Measurements from ENCODE around the gene ZNF143. TPM values are rescaled to one million over a fixed set of nuclear protein-coding genes. Genes with fewer than 3 reads are reported as not detected.

The ZNF143 gene
- total and polyA plus RNA-seq, 2 of the 13 experiments (the other 11 are each of a cell fraction or from before 2014, with no cell fraction given) = 22.4 to 35.6 TPM

DNA sequence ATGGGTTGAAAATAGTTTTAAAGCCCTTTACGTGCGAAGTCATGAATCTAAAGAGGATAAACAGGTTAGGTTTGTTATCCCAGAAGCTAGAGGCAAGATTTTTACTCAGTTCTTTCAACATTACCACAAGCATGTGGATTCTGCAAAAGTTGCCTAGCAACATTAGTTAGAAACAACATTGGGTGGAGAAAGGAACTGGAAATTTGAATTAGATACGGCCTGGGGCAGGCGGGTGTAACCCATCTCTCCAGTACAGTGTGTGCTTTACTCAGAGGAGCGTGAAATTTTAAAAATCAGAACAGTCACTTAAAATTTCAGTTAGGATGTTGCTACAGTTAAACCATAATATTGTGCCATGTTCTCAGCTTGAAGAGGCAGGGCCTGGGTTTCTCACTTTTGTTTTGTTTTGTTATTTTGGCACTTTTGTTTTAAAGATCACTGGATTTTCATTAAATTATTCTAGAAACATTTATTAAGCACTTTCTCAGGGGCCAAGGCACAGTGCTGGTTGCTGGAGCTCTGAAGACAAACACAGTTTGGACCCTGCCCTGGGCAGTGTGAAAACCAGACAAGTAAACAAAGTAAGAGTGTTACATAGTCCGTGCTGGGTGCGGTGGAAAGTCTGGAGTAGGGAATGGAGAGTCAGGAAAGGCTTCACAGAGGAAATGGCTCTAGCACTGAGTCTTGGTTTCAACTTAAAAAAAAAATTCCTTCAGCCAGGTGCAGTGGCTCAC lies 108.2 kb downstream of the ZNF143 start (continued):
- TF ChIP-seq CENPBD1 (CRISPR knock-in tag; IDR thresholded peaks at IDR 0.05; ENCODE audit: borderline replicate concordance, low read depth) = no peak
- TF ChIP-seq ZBTB38 (CRISPR knock-in tag; IDR thresholded peaks at IDR 0.05) = 0 out of 2 replicates have a peak, but pooled peaks have one; percentile 47
- peak; percentile 89 for TF ChIP-seq PHF21A (CRISPR knock-in tag; IDR thresholded peaks at IDR 0.05)
- no peak for TF ChIP-seq CBX1 (IDR thresholded peaks at IDR 0.05; ENCODE audit: low read depth)
- no peak for TF ChIP-seq ZNF343 (CRISPR knock-in tag; IDR thresholded peaks at IDR 0.05)
- peak; percentile 61; the same call in 1 of the 2 replicates for TF ChIP-seq TEF (CRISPR knock-in tag; IDR thresholded peaks at IDR 0.05)
- TF ChIP-seq TEAD3 (CRISPR knock-in tag; optimal IDR thresholded peaks at IDR 0.05; ENCODE audit: borderline replicate concordance) = peak; percentile 85
- TF ChIP-seq NPAS2 (CRISPR knock-in tag; IDR thresholded peaks at IDR 0.05; ENCODE audit: borderline replicate concordance) = no peak
- TF ChIP-seq, protein P1, sequence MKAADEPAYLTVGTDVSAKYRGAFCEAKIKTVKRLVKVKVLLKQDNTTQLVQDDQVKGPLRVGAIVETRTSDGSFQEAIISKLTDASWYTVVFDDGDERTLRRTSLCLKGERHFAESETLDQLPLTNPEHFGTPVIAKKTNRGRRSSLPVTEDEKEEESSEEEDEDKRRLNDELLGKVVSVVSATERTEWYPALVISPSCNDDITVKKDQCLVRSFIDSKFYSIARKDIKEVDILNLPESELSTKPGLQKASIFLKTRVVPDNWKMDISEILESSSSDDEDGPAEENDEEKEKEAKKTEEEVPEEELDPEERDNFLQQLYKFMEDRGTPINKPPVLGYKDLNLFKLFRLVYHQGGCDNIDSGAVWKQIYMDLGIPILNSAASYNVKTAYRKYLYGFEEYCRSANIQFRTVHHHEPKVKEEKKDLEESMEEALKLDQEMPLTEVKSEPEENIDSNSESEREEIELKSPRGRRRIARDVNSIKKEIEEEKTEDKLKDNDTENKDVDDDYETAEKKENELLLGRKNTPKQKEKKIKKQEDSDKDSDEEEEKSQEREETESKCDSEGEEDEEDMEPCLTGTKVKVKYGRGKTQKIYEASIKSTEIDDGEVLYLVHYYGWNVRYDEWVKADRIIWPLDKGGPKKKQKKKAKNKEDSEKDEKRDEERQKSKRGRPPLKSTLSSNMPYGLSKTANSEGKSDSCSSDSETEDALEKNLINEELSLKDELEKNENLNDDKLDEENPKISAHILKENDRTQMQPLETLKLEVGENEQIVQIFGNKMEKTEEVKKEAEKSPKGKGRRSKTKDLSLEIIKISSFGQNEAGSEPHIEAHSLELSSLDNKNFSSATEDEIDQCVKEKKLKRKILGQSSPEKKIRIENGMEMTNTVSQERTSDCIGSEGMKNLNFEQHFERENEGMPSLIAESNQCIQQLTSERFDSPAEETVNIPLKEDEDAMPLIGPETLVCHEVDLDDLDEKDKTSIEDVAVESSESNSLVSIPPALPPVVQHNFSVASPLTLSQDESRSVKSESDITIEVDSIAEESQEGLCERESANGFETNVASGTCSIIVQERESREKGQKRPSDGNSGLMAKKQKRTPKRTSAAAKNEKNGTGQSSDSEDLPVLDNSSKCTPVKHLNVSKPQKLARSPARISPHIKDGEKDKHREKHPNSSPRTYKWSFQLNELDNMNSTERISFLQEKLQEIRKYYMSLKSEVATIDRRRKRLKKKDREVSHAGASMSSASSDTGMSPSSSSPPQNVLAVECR (CRISPR knock-in tag; IDR thresholded peaks at IDR 0.05; ENCODE audit: borderline replicate concordance) = peak; percentile 44; the same call in 1 of the 2 replicates
- TF ChIP-seq, protein P2, sequence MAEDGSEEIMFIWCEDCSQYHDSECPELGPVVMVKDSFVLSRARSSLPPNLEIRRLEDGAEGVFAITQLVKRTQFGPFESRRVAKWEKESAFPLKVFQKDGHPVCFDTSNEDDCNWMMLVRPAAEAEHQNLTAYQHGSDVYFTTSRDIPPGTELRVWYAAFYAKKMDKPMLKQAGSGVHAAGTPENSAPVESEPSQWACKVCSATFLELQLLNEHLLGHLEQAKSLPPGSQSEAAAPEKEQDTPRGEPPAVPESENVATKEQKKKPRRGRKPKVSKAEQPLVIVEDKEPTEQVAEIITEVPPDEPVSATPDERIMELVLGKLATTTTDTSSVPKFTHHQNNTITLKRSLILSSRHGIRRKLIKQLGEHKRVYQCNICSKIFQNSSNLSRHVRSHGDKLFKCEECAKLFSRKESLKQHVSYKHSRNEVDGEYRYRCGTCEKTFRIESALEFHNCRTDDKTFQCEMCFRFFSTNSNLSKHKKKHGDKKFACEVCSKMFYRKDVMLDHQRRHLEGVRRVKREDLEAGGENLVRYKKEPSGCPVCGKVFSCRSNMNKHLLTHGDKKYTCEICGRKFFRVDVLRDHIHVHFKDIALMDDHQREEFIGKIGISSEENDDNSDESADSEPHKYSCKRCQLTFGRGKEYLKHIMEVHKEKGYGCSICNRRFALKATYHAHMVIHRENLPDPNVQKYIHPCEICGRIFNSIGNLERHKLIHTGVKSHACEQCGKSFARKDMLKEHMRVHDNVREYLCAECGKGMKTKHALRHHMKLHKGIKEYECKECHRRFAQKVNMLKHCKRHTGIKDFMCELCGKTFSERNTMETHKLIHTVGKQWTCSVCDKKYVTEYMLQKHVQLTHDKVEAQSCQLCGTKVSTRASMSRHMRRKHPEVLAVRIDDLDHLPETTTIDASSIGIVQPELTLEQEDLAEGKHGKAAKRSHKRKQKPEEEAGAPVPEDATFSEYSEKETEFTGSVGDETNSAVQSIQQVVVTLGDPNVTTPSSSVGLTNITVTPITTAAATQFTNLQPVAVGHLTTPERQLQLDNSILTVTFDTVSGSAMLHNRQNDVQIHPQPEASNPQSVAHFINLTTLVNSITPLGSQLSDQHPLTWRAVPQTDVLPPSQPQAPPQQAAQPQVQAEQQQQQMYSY (CRISPR knock-in tag; IDR thresholded peaks at IDR 0.05) = peak; percentile 99
- 0 out of 2 replicates have a peak, but pooled peaks have one; percentile 29 for TF ChIP-seq MLLT10 (CRISPR knock-in tag; IDR thresholded peaks at IDR 0.05)
- peak; percentile 60; the same call in 1 of the 2 replicates for TF ChIP-seq ZNF614 (CRISPR knock-in tag; IDR thresholded peaks at IDR 0.05; ENCODE audit: borderline replicate concordance)
- no peak for TF ChIP-seq ZMYM2 (CRISPR knock-in tag; IDR thresholded peaks at IDR 0.05)
- TF ChIP-seq ZSCAN31 (CRISPR knock-in tag; IDR thresholded peaks at IDR 0.05; ENCODE audit: low read depth) = peak; percentile 56; the same call in 1 of the 2 replicates
- peak; percentile 63; the same call in 1 of the 2 replicates for TF ChIP-seq TAF1 (CRISPR knock-in tag; IDR thresholded peaks at IDR 0.05)
- peak; percentile 99 for TF ChIP-seq HNF4G (IDR thresholded peaks at IDR 0.05; ENCODE audit: borderline replicate concordance, low read depth, low read length)
- peak; percentile 88; the same call in 1 of the 2 replicates for TF ChIP-seq HNF4G (CRISPR knock-in tag; IDR thresholded peaks at IDR 0.05; ENCODE audit: borderline replicate concordance, low read depth)
- no peak for TF ChIP-seq AGO2 (optimal IDR thresholded peaks at IDR 0.05; ENCODE audit: low read depth, low read length)
